Measurements from ENCODE around the gene DAP.

DNA sequence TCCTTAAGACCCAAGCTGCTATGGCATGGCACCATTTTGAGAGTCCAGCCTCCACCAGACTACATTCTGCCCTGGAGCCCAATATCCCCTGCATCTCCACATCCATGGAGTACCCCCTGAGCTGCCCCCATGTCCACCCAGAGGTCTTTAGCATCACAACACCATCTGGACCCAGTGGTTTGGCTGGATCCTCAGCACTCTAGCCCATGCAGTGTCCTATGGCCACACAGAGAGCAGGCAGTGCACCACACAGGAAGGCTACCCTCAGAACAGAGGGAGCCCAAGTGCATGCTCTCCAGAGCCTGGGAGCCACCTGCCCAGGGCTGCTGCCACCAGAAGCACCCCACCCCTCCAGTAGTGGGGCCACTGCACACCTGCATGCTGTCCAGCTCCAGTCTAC is 18.6 kb upstream of the DAP start:
- TF ChIP-seq, protein P1, sequence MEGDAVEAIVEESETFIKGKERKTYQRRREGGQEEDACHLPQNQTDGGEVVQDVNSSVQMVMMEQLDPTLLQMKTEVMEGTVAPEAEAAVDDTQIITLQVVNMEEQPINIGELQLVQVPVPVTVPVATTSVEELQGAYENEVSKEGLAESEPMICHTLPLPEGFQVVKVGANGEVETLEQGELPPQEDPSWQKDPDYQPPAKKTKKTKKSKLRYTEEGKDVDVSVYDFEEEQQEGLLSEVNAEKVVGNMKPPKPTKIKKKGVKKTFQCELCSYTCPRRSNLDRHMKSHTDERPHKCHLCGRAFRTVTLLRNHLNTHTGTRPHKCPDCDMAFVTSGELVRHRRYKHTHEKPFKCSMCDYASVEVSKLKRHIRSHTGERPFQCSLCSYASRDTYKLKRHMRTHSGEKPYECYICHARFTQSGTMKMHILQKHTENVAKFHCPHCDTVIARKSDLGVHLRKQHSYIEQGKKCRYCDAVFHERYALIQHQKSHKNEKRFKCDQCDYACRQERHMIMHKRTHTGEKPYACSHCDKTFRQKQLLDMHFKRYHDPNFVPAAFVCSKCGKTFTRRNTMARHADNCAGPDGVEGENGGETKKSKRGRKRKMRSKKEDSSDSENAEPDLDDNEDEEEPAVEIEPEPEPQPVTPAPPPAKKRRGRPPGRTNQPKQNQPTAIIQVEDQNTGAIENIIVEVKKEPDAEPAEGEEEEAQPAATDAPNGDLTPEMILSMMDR (conservative IDR thresholded peaks at IDR 0.05; ENCODE audit: low read depth, low read length): no peak
- no peak for TF ChIP-seq EZH2 (IDR thresholded peaks at IDR 0.05; ENCODE audit: borderline replicate concordance, low read depth, low read length, poor library complexity, severe bottlenecking)

Measured in A673 (cell line).